GM19463 (cell line): ENCODE results near the gene GPC1.
A peak's percentile ranks its signal among the peaks of the same experiment; 100 is the strongest.
"Not testable (repeated sequence)": the region's sequence is repeated elsewhere in the genome, so short reads cannot be mapped to it uniquely, and the experiment has no call there.

Source experiments
- ATAC-seq: cut with Tn5 transposase; IDR thresholded peaks from one replicate; pipeline ENCODE4 v1.9.1; 2021; ENCODE audit warnings: mild to moderate bottlenecking, moderate library complexity; ENCODE audit not compliant: unreplicated experiment

Gene GPC1

DNA sequence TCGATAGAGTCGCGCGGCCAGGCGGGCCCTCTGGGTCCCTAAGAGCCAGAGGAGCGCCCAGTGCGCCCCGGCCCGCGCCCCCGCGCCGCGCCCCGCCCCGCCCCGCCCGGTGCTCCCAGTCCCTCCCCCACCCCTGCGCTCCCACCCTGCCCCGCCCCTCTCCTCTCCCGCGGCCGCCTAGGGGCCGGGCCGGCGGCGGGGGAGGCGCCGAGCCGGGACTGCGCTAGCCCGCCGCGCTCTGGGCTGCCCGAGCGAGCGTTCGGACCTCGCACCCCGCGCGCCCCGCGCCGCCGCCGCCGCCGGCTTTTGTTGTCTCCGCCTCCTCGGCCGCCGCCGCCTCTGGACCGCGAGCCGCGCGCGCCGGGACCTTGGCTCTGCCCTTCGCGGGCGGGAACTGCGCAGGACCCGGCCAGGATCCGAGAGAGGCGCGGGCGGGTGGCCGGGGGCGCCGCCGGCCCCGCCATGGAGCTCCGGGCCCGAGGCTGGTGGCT is at the start of gene GPC1:
TSS of gene GPC1 (plus strand) at position 207 of the 491 bp plus-strand sequence. CDS start at position 463, 256 bp downstream.
- ATAC-seq, result peak; percentile 56

DNA sequence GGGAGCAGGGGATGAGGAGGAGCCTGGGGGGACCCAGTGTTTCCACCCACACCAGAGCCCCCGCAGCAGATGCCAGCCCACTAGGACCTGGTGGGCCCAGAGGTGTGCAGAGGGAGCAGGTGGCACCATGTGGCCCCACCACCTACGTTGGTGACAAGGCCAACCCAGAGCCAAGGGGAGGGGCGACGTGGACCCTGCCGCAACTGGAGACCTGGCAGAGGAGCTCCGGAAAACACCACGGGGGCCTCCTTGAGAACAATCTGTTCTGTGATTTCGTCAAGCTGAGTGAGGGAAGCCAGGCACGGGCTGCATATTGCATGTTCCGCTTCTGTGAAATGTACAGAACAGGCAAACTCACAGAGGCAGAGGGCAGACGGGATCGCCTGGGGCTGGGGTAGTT is 49.1 kb upstream of the GPC1 start:
- no peak for ATAC-seq

- not testable (repeated sequence) for ATAC-seq
These were observed 48.7 kb upstream of the GPC1 start for GRCh38 chr2:240386743-240387142.

DNA sequence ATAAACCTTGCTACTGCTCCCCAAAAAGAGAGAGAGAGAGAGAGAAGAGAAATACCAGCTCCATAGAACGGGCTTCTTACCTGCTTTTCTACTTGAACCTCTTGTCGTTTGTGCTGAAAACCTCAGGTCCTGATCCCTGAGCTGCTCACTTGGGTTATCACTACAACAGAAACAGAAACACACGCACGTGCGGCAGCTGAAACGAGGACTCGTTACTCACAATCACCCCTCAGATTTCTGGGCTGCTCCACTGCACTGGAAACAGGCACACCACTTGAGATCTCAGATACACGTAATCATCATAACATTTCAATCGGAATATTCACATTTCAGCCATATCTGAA is 48.2 kb upstream of the GPC1 start:
- ATAC-seq, result no peak

DNA sequence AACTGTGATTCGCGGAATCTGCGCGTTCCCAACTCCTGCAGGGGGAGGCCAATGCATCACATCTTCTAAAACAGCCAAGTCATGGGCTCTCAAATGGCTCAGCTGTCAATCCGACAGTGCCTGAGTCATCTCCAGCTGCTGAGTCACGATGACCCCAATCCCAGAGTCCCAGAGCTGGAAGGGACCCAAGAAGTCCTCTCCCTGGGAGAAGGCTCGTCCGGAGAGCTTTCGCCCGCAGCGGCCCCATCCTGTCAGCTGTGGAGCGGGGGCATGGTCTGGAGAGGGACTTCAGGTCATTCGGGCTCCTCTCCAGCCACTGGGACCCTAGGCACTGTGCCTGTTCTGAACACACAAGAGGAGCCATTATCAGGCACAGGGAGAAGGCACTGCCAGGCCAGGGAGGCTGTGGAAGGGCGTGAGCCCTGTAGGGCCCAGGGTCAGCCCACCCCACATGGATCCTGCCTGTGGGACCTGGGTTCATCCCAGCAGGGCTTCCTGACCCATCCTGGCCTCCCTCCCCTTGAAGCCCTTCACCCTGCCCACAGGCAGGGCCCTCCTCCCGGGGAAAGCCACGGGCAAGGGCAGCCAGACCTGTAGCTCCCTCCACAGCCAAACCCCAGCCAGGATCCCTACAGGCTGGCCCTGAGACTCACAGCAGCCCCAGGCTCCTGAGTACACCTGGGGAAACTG is 47.6 kb upstream of the GPC1 start:
- no peak for ATAC-seq

DNA sequence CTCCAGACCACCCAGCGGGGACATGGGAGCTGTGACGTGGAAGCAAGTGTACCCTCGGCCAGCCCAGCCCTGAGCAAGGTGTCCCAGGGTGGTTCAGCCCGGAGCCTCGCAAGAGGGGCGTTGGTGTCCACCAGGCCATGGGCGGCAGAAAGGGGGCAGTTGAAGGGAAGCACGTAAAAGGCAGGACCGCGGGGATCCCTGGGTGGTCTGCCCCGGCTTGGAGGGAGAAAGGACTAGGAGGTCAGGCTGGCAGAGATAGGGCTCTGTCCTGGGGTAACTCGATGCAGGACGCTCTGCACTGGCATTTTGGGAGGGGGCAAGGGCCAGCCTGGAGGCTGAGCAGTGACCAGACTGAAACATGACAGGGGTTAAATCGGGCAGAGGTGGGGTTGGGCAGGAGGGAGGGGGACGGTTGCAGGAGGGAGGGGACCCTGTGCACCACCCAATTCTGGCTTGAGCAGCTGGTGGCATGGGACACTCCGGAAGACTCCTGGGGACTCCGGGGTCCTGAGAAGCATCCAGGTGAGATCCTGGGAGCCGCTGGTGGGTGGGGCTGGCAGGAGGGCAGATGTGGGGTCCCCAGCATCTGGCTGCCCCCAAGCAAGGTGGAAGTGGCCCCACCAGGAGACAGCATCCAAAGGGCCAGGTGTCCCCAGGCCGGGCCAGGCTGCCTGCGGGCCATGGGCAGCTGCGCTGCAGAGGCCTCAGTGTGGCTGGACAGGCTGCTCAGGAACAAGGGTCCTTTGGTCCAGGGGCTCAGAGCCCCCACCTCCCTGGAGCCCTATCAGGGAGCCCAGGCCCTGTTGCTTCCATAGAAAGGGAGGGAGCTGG is 46.8 kb upstream of the GPC1 start:
- ATAC-seq, result no peak

DNA sequence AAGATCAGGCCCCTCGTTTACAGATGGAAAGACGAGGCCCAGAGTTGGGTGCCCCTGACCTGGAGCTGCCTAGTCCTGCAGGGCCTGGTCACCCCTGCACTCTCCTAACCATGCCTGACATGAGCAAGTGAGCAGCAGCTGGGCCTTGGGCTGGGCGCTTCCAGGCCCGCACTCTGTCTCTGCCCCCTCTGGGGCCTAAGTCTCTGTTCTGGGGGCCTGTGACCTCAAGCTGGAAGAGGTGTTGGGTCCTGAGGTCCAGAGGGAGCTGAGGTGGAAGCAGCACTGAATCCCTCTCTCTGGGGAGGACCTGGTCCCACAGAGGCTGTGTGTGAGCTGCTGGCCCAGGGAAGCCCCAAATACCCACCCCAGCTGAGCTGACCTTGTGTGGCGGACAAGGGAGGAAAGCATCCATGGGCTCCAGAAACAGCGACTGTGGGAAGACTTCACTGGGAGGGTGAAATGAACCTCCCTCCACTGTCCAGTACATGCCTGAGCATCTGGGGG is 46.1 kb upstream of the GPC1 start:
- ATAC-seq, result no peak

GRCh38 chr2:240390091-240391073 is 45.1 kb upstream of the GPC1 start:
- ATAC-seq, result no peak

GRCh38 chr2:240391111-240392051 is 44.1 kb upstream of the GPC1 start:
- no peak for ATAC-seq

- no peak for ATAC-seq
These were observed 43.1 kb upstream of the GPC1 start for GRCh38 chr2:240392084-240392947.

DNA sequence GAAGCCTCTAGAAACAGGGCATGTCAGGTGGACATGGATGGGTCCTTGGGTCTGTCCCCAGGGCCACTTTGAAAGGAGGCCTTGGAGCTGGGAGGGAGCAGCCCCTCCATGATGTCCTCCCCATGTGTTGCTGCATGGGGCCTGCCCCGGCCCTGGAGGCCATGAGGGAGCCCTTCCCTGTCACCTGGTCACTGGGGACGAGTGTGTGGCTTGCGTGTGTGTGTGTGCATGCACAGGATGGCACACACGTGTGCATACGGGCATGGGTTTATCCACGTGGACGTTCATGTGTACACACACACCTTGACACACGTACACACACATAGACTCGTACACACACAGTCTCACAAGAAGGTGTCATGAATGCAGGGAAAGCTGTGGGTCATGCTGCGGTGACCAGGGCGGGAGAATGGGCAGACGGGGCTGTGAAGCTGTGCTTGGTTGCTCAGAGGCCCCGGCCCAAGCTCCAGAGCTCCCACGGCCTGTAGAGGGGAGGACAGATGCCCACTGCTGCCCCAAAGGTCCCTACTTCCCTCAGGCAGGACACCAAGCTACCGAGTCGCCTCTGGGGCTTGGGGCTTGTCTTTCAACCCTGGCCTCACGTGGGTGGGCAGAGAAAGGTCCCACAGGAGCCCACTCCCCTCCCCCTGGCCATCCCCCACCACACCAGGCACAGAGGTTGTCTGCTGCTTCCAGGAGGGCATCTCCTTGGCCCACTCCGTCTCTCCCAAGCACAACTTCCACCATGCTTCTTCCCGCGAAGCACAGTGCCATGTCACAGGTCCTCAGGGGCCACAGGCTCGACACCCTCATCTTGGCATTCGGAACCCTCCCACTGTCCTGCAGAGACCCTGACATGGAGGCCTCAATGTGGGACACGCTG is 42.3 kb upstream of the GPC1 start:
- ATAC-seq, result no peak

GRCh38 chr2:240393831-240394410 is 41.5 kb upstream of the GPC1 start:
- ATAC-seq, result no peak

DNA sequence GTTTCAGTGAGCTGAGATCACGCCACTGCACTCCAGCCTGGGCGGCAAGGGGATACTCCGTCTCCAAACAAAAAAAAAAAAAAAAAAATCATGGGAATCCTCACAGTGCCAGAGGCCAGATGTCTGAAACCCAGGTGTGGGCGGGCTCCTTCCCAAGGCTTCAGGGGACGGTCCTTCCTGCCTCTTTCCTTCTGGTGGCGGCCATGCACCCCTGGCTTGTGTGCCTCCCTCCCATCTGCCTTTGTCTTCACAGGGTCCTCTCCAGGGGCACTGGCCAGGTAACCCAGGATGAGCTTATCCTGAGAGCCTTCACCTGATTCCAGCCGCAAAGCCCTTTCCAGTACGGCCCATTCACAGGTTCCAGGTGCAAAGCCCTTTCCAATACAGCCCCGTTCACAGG is 40.9 kb upstream of the GPC1 start:
- ATAC-seq, result no peak

DNA sequence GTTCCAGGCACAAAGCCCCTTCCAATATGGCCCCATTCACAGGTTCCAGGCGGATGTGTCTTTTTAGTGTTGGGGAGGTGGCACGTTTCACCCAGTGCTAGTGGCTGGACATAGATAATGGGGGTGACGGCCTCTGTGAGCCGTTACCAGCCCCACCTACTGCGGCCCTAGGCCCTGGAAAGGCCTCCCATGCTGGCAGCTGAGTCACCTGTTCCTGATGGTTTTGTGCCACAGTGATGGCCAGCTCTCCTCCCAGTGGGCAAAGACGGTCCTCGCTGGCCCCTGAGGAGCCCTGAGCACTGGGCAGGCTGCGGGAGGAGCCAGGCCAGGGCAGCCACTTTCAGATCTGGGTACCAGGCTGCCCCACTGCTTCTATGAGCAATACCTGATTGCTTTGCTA is 40.0 kb upstream of the GPC1 start:
- ATAC-seq, result no peak

DNA sequence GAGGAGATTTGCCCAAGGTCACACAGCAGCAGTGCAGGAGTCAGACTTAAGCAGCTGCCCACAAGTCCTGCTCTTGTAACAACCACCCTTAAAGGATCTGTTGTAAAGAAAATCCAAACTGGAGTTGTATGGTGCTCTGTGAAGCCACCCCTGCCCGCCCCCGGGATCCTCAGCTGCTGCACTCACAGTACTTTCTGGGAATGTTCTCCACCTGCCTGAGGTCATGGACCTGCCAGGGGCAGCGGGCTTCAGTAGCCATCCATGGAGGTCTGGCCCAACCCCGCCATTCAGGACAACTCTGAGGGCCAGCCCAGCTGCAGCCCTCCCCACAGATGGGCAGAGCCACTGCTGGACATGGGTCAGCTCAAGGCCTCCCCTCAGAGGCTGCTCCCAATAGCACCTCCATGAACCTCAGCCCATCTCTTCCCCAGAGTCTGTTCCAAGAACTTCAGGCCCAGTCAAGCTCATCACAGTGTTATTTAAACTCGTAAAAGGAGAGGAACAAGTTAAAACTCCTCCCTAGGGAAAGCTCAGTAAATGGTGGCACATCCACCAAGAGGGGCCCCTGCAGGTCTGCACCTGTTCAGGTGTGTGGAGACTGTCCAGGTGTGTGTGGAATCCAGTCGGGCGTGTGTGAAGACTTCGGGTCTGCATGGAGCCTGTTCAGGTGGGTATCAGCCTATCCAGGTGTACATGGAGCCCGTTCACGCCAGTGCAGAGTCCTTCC is 39.4 kb upstream of the GPC1 start:
- ATAC-seq, result no peak

GRCh38 chr2:240396623-240397541 is 38.6 kb upstream of the GPC1 start:
- ATAC-seq, result no peak
